Measurements from ENCODE around the gene ZNF793.

Gene ZNF793

DNA sequence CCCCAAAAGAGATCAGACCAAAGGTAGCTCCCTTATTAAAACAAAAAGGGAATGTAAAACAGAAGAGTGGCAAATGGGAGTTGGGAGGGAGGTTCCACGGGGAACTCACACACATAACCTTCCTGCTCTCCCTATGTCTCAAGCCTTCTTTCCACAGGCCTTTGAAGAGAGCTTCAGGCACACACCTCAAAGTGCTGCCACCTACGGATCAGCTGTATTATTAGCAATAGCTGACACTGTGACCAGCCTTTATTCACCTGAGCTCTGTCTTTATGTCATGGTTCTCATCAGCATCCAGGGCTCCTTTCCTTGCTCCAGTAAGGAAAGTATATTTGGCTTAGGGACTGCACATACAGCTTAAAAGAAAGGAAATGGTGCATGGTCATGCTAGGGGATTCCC is 76.6 kb downstream of the ZNF793 start:
- no peak for TF ChIP-seq BHLHE40 (IDR thresholded peaks at IDR 0.05; ENCODE audit: borderline replicate concordance)
- no peak for TF ChIP-seq HDGF (IDR thresholded peaks at IDR 0.05; ENCODE audit: borderline replicate concordance)
- TF ChIP-seq, protein P1, sequence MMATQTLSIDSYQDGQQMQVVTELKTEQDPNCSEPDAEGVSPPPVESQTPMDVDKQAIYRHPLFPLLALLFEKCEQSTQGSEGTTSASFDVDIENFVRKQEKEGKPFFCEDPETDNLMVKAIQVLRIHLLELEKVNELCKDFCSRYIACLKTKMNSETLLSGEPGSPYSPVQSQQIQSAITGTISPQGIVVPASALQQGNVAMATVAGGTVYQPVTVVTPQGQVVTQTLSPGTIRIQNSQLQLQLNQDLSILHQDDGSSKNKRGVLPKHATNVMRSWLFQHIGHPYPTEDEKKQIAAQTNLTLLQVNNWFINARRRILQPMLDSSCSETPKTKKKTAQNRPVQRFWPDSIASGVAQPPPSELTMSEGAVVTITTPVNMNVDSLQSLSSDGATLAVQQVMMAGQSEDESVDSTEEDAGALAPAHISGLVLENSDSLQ (IDR thresholded peaks at IDR 0.05) = no peak
- TF ChIP-seq CTBP1 (IDR thresholded peaks at IDR 0.05; ENCODE audit: borderline replicate concordance) = no peak
- TF ChIP-seq ZNF384 (IDR thresholded peaks at IDR 0.05) = no peak
- TF ChIP-seq SP1 (IDR thresholded peaks at IDR 0.05) = no peak
- TF ChIP-seq SUZ12 (IDR thresholded peaks at IDR 0.05) = no peak
- no peak for DNase-seq (ENCODE audit: extremely low spot score)
- CTCF ChIA-PET = no interaction called here
- POLR2A ChIA-PET = no interaction called here
